Body of pancreas (tissue), 4 donors: ENCODE data around the gene ATP10A.

Source experiments
- CTCF ChIP-seq, 7 experiments: fragments of 450-650 bp in 4 of 7; fragments of 200-600 bp in 3 of 7; sonication (generic) in 3 of 7; IDR thresholded peaks; one replicate each; pipeline ENCODE4 v1.5.1; 2016 to 2019; ENCODE audit warnings: antibody characterized with exemption in 7 of 7
- POLR2A ChIP-seq, 3 donors: fragments of 450-650 bp; IDR thresholded peaks; one replicate each; pipeline ENCODE4 v1.6.1; 2016; ENCODE audit warnings: antibody characterized with exemption in 3 of 3, mild to moderate bottlenecking in 2 of 3

GRCh38 chr15:25870938-25871337 is 7.8 kb upstream of the ATP10A start:
- TF ChIP-seq CTCF (IDR thresholded peaks at IDR 0.05) (no peak), POLR2A (IDR thresholded peaks at IDR 0.05) (no peak)
